GM03348 (cell line): Measurements from ENCODE around the gene EXOSC2.

Experiments
- DNase-seq: peaks from one replicate; pipeline ENCODE4 v3.0.0; 2012; ENCODE audit warnings: low spot score

Gene EXOSC2

DNA sequence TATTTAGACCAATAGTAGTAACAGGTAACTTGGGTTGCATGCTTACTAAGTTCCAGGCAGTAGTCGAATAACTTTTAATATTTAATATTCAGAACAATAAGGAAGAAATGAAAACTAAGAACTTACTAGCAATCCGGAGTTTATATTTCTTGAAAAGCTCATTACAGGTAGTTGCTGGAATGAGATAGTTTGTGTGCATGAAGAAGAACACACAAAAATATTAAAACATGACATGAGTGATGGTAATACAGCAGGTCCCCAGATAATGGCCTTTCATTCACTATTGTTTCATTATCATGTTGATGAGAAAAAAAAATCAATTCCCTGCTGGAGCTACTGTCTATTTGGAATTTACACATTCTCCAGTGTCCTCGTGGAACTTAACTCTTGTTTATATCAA lies 44.7 kb downstream of the EXOSC2 start:
- DNase-seq, result no peak

DNA sequence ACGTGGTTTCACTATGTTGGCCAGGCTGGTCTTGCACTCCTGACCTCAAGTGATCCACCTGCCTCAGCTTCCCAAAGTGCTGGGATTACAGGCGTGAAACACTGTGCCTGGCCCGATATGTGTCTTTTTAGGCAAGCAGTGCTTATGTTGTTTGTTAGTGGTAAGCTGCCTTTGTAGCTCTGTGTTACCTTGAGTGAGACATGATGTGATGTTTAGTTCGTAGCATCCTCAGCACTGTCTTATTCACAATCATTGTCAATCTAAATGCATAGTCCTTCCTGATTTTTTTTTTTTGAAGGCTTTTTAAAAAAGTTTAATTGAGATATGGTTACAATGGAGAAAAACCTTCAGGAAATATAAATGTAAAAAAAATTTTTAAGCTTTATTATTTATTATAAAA lies 45.5 kb downstream of the EXOSC2 start:
- DNase-seq, result no peak

DNA sequence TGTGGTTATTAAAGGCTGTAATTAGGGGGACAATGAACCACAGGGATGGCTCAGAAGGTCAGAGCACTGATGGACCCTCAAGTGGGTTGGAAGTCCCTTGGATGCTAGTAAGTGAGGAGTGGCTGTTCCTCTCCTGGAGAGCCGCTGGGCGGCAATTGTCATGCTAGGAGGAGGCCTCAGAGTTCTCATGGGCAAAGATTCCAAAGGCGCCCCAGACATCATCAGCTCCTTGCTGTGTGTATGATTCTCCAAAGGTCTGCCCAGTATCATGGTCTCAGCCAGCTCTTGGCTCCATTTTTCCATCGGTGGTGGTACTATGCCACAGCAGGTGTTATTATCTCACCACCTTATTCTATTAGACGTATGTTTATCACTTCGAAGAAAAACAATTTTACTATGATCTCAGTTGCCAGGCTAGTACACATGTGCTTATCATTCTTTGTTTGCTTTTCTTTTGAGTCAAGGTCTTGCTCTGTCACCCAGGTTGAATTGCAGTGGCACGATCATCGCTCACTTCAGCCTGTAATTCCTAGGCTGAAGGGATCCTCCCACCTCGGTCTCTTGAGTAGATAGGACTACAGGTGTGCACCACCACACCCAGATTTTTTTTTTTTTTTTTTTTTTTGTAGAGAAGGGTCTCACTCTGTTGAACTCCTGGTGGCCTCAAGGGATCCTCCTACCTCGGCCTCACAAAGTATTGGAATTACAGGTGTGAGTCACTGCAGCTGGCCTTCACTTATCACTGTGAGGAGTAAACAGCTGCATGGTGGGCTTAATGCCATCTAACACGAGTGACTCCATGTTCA lies 46.8 kb downstream of the EXOSC2 start:
- DNase-seq, result no peak

DNA sequence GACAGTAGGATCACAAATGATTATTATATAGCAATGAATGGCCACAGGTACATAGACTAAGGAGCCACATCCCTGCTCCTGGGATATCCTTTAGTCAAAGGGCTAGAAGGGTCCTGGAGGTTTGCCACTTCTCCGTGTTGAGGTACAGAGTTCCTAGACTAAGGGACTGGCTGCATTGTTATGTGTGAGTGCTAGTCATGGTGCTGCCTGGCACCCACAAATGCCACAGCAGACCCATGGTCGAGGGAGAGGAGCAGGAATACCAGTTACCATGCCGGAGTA lies 47.4 kb downstream of the EXOSC2 start:
- no peak for DNase-seq

DNA sequence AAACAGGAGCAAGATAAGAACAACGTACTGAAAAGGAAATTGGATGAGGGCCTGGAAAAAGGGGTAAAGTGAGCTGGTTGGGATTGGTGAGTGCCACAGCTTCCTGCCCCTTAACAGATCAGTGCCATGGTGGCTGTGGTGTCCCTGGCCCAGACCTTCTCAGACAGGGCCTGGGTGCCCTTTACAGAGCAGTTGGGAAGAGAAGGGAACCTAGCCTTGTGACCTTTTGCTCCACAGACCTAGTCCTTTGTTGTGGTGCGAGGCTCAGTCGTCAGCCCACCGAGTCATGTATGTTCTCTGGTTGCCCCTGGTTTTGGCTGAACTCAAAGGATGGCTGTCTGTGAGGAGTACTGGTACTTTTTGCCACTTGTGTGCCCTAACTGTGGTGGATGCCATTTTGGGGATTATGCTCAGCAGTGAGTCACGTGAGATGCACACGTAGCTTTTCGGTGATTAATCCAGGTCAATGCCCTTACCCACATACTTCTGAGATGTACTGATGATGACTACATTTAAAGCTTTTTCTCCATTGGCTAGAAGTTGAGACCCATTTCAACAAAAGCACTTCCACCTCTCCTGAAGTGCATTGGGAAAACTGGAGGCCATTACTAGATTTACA lies 48.4 kb downstream of the EXOSC2 start:
- peak; percentile 36 for DNase-seq

DNA sequence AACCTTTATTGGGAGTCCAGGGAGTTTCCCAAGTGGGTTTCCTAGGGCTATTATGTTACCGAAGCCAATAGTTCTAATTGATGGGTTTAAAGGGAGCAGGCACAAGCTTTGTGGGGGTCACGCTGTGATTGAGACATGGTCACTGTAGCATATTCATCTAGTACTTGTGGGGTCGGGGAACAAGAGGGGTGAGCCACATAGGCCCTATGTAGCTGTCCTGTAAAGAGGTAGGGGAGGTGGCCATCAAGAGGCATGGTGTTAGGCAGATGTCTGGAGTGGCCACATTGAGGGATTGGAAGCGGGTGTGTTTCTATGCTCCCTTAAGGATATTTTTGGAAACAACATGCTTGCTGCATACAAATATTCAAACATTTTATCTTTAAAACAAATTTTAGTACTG lies 50.1 kb downstream of the EXOSC2 start:
- no peak for DNase-seq

DNA sequence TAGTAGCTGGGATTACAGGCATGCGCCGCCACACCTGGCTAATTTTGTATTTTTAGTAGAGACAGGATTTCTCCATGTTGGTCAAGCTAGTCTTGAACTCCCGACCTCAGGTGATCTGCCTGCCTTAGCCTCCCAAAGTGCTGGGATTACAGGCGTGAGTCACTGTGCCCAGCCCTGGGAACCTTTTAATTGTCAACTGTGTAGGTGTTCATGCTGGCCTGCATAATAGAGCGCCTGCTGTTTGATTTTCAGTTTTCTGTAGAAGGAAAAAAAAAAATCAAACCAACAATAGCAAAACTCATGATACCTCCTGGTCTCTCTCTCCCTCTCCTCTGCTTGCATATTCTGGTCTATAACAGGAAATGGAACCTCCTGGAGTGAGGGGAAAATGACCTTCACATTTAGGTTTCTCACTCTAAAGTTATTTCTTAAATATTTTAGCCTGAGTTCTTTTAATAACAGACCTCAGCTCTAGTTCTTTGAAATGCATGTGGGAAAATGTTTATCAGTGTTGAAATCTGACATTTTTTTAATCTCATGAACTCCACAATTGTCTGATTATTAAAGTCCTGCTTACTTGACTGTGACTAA lies 51.7 kb downstream of the EXOSC2 start:
- no peak for DNase-seq

DNA sequence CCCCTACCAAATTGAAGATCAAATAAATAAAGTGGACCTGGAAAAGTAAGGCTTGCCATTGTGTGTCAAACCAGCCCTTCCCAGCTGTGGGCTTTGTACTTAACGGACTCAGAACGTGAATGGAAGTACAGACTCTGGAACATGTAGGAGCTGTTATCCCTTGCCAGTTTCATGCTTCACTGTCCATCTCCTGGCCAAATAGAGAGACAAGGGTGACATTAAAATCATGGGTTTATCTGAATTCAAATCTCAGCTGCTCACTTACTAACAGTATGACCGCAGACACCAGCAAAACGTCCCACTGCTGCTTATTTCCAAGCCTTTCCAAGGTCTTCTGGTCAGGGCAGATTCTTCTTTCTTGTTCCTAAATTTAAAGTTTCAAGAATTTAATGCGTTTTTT lies 52.2 kb downstream of the EXOSC2 start:
- DNase-seq, result no peak

DNA sequence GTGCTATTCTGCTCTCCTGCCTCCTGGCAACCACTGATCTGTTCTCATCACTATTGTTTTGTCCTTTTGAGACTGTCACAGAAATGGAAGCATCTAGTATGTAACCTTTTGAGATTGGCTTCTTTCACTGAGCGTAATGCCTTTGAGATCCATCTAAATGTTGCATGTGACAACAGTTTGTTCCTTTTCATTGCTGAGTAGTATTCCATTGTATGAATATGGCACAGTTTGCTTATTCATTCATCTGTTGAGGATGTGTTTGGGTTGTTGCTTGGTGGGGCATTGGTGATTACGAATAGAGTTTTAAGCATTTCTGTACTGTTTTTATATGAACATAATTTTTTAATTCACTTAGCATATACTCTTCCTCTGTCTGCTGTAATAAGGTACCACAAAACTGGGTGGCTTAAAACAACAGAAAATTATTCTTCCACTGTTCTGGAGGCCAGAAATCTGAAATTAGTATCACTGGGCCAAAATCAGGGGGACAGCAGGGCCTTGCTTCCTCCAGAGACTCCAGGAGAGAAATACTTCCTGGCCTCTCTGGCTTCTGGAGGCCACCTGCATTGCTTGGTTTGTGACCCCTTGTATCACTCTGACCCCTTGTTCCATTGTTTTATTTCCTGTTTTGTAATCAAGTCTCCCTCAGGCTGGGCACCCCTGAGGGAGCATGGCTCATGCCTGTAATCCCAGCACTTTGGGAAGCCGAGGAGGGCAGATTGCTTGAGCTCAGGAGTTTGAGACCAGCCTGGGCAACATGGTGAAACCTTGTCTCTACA lies 53.0 kb downstream of the EXOSC2 start:
- no peak for DNase-seq

DNA sequence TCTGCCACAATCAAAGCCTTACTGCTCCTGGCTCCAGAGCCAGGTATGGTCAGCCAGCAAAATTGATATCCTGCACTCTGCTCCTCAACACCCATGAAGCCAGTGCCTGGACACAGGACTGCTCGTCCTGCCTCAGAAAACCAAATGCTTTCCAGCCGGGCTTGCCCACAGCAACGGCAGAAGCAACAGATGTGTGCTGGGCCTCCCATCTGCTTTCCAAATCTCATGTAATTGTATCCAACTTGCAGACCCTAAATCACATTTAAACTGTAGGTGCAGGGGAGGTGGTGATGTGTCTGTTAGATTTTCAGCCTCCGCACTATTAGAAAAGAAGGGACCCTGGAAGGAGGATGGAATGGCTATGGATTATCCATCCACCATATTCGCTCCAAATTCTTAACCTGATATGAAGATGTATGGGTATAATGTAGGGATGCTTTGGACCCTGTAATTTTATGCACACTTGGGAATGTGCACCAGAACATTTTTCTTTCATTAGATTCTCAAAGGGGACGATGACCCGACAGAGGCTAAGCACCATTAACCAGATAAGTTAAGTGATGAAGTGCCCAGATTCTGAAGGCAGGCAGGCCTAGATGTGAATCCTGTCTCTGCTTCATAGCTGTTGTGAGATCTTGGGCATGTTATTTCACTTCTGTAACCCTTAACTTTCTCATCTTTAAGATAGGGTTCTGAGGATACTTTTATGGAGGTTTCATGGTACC lies 58.2 kb downstream of the EXOSC2 start:
- DNase-seq, result no peak
